Measurements from ENCODE around the gene SPI1.
A peak's percentile ranks its signal among the peaks of the same experiment; 100 is the strongest.

Gene SPI1

DNA sequence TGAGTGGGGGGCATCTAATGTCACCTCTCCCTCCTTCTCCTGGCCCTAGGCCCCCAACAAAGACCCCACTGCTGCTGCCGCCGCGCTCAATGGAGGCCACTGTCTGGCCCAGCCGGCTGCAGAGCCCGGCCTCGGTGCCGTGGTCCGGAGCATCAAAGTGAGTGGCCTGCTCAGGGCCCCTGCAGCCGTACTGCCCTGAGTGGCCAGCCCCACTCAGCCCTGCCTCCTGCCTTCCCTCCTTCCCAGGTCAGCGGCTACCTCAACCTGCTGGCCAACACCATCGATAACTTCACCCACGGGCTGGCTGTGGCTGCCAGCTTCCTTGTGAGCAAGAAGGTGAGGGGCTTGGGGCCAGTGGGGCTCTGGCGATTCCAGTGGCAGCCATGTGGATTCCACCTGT lies 35.0 kb upstream of the SPI1 start:
- ATAC-seq: no peak
- TF ChIP-seq ZC3H10 (CRISPR knock-in tag; IDR thresholded peaks at IDR 0.05) (no peak), ZNF8 (CRISPR knock-in tag; IDR thresholded peaks at IDR 0.05) (no peak), ARNTL (CRISPR knock-in tag; IDR thresholded peaks at IDR 0.05; ENCODE audit: borderline replicate concordance, low read depth) (no peak), TOX (CRISPR knock-in tag; IDR thresholded peaks at IDR 0.05; ENCODE audit: borderline replicate concordance) (no peak), ISL1 (CRISPR knock-in tag; IDR thresholded peaks at IDR 0.05) (no peak)

DNA sequence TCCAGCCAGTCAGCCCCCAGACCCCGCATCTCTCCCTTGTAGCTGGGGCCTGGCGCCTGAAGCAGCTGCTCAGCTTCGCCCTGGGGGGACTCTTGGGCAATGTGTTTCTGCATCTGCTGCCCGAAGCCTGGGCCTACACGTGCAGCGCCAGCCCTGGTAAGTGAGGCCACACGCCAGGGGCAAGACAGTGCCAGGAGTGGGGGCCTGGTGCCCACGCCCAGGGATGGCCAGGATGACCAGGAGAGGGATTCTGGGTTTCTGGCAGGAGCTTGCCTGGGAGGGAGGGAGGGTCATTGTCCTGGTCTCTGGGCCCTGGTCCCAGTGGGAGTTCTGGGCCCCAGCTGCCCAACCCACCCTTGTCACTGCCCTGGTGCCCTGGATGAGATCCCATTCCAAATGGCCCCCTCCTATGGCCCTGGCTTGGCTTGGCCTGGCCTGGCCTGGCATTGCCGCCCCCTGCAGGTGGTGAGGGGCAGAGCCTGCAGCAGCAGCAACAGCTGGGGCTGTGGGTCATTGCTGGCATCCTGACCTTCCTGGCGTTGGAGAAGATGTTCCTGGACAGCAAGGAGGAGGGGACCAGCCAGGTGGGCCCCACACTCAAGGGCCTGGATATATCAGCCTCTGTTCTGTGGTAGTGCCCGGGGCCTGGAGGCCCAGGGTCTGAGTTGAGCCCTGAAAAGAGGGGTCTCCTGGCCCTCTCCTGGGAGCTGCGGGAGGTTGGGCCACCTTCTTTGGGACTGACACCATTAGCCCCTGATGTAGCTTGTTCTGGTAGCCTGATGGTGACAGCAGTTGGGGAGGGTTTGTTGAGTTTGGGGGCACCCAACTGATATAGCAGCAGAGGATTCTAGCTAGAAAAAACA lies 33.8 kb upstream of the SPI1 start:
- TF ChIP-seq TOX (CRISPR knock-in tag; IDR thresholded peaks at IDR 0.05; ENCODE audit: borderline replicate concordance): no peak
- no peak; the same call in 2 of the 3 replicates for ATAC-seq

GRCh38 chr11:47410370-47411264 lies 32.3 kb upstream of the SPI1 start:
- TF ChIP-seq ESRRG (CRISPR knock-in tag; IDR thresholded peaks at IDR 0.05): no peak
- no peak for TF ChIP-seq ISL1 (CRISPR knock-in tag; IDR thresholded peaks at IDR 0.05)
- no peak for ATAC-seq

DNA sequence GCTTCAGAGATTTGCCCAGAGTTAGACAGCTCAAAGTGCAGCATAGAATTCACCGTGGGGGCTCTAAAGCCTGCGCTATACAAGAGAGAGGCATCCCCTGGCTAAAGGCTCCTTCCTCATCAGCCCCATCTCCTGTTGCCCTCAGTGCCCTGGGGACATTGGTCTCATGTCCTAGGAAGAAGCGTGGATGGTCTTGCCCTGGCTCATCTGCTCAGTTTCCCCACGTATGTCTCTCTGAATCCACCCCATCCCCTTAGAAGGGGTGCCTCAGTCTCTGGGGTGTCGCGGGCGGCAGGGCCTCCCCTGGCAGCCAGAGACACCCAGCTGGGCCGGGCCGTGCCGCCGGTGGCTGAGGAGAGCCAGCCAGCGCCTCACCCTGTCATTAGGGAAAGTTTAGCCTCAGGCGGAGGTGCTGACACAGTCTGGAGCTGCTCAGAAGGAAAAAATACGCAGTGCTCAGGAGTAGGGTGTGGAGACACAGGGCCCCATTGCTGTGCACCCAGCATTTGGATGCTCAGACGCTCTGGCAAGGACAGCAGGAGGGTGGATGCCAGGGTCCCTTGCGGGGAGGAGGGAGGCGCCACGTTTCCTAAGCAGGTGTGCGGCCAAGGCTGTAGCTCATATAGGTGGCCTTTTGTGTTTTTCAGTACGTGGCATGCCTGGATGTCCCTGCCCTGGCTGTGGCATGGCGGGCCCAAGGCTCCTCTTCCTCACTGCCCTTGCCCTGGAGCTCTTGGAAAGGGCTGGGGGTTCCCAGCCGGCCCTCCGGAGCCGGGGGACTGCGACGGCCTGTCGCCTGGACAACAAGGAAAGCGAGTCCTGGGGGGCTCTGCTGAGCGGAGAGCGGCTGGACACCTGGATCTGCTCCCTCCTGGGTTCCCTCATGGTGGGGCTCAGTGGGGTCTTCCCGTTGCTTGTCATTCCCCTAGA lies 31.4 kb upstream of the SPI1 start:
- TF ChIP-seq PPARA (CRISPR knock-in tag; IDR thresholded peaks at IDR 0.05; ENCODE audit: borderline replicate concordance) (no peak), TOX (CRISPR knock-in tag; IDR thresholded peaks at IDR 0.05; ENCODE audit: borderline replicate concordance) (no peak), CSDC2 (CRISPR knock-in tag; IDR thresholded peaks at IDR 0.05) (no peak), GLIS3 (CRISPR knock-in tag; IDR thresholded peaks at IDR 0.05) (no peak), POU6F1 (CRISPR knock-in tag; IDR thresholded peaks at IDR 0.05; ENCODE audit: borderline replicate concordance, low read depth) (no peak), ZFP30 (CRISPR knock-in tag; IDR thresholded peaks at IDR 0.05) (no peak), SNAI2 (CRISPR knock-in tag; IDR thresholded peaks at IDR 0.05) (no peak), ZFP3 (CRISPR knock-in tag; IDR thresholded peaks at IDR 0.05) (no peak), TCF4 (CRISPR knock-in tag; IDR thresholded peaks at IDR 0.05; ENCODE audit: borderline replicate concordance) (no peak; the same call in 1 of the 2 replicates)
- no peak for ATAC-seq

GRCh38 chr11:47408598-47409439 lies 30.5 kb upstream of the SPI1 start:
- TF ChIP-seq ZNF70 (CRISPR knock-in tag; IDR thresholded peaks at IDR 0.05): no peak
- TF ChIP-seq, protein P1, sequence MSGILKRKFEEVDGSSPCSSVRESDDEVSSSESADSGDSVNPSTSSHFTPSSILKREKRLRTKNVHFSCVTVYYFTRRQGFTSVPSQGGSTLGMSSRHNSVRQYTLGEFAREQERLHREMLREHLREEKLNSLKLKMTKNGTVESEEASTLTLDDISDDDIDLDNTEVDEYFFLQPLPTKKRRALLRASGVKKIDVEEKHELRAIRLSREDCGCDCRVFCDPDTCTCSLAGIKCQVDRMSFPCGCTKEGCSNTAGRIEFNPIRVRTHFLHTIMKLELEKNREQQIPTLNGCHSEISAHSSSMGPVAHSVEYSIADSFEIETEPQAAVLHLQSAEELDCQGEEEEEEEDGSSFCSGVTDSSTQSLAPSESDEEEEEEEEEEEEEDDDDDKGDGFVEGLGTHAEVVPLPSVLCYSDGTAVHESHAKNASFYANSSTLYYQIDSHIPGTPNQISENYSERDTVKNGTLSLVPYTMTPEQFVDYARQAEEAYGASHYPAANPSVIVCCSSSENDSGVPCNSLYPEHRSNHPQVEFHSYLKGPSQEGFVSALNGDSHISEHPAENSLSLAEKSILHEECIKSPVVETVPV (CRISPR knock-in tag; IDR thresholded peaks at IDR 0.05): 0 out of 2 replicates have a peak, but pooled peaks have one; percentile 38
- TF ChIP-seq CREB5 (CRISPR knock-in tag; IDR thresholded peaks at IDR 0.05; ENCODE audit: low read depth): no peak
- peak; percentile 31; the same call in 1 of the 2 replicates for TF ChIP-seq TCF4 (CRISPR knock-in tag; IDR thresholded peaks at IDR 0.05; ENCODE audit: borderline replicate concordance)
- ATAC-seq: peak; percentile 59

All from SK-N-SH treated with all-trans-retinoic acid at 6 μM for 48 hours (cell line).